ENCODE results near the gene SNN.

- no peak for TF ChIP-seq CTCF (IDR thresholded peaks at IDR 0.05)
- no peak for TF ChIP-seq POLR2A (IDR thresholded peaks at IDR 0.05)
These were observed 7.7 kb upstream of the SNN start for GRCh38 chr16:11660565-11660964.

Data from uterus (tissue), 2 donors.